Cardiac ventricle fibroblast (primary cell): ENCODE data around the gene IMMP2L. TPM values are rescaled to one million over a fixed set of nuclear protein-coding genes. Genes with fewer than 3 reads are reported as not detected.

Experiments used
- total RNA-seq: library from RNA; depleted of rRNA; stranded (reverse); fragments of >200 nt; gene quantifications from 2 replicates; pipeline ENCODE4 v1.2.3, GENCODE V29; 2015

The IMMP2L gene
- total RNA-seq = 9.0 and 10.8 TPM in 2 replicates

GRCh38 chr7:111561904-111562732 lies at the start of gene IMMP2L:
TSS of gene IMMP2L (minus strand) at chr7:111562492.

GRCh38 chr7:111090846-111091245 lies 471.4 kb downstream of the IMMP2L start, which contains the start of gene LRRN3:
TSS of gene LRRN3 (plus strand) at chr7:111091127. CDS start at chr7:111122773, 31,646 bp downstream.

